Adrenal gland (tissue), 5 donors: ENCODE measurements around the gene DPEP1.

Source experiments
- POLR2A ChIP-seq, 2 donors: fragments of 450-650 bp; IDR thresholded peaks; one replicate each; pipeline ENCODE4 v1.6.1; 2017; ENCODE audit warnings: antibody characterized with exemption in 2 of 2, mild to moderate bottlenecking in 2 of 2, moderate library complexity in 1 of 2
- TF ChIP-seq, protein P1 (sequence below), 6 experiments: fragments of 450-650 bp in 4 of 6; fragments of 200-600 bp in 2 of 6; sonication (generic) in 1 of 6; IDR thresholded peaks; 1 replicate in 5 of 6; 2 replicates in 1 of 6; pipeline versions ENCODE4 v1.5.1 to v1.8.0; 2016 to 2021; ENCODE audit warnings: antibody characterized with exemption in 6 of 6, mild to moderate bottlenecking in 2 of 6, moderate library complexity in 1 of 6
- donor health status: DM: no; HTN: no; CAD: no.

DNA sequence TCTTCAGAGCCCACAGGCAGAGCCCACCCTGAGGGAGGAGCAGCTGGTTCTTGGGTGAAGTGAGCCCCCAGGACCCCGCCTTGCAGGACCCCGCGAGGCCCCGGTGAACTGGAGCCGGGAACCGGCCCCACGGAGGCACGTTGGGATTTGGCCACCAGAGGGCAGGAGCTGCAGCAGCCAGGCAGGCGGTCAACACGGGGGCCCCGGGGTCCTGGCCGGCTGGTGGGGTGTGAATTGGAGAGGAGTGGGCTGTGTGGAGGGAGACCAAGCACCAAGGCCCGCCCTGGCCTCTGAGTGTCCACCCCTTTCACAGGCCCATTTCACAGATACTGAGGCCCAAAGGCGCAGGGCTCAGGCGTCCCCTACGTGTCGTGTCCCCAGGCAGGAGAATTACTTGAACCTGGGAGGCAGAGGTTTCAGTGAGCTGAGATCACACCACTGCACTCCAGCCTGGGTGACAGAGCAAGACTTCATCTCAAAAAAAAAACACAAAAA, 2.2 kb downstream of the DPEP1 start:
- TF ChIP-seq, protein P1, sequence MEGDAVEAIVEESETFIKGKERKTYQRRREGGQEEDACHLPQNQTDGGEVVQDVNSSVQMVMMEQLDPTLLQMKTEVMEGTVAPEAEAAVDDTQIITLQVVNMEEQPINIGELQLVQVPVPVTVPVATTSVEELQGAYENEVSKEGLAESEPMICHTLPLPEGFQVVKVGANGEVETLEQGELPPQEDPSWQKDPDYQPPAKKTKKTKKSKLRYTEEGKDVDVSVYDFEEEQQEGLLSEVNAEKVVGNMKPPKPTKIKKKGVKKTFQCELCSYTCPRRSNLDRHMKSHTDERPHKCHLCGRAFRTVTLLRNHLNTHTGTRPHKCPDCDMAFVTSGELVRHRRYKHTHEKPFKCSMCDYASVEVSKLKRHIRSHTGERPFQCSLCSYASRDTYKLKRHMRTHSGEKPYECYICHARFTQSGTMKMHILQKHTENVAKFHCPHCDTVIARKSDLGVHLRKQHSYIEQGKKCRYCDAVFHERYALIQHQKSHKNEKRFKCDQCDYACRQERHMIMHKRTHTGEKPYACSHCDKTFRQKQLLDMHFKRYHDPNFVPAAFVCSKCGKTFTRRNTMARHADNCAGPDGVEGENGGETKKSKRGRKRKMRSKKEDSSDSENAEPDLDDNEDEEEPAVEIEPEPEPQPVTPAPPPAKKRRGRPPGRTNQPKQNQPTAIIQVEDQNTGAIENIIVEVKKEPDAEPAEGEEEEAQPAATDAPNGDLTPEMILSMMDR (IDR thresholded peaks at IDR 0.05), result peak; percentile 34 to 66 (median 53)
- no peak for TF ChIP-seq POLR2A (IDR thresholded peaks at IDR 0.05)
